LNCaP clone FGC (cell line): ENCODE measurements around the gene VPS54.

Experiments
- DNase-seq: peaks from one replicate; pipeline ENCODE4 v3.0.0-alpha.2; 2011; ENCODE audit warnings: low read depth
- H3K4me3 ChIP-seq: 2 replicates; pipeline ENCODE4 v1.5.1; 2011; ENCODE audit warnings: mild to moderate bottlenecking, low read depth, low read length, control low read depth
- TF ChIP-seq, protein P1 (sequence below): IDR thresholded peaks from 2 replicates; pipeline ENCODE4 v1.5.1; 2012; ENCODE audit warnings: mild to moderate bottlenecking; ENCODE audit not compliant: control insufficient read depth, insufficient read depth; ENCODE audit errors: extremely low read depth

Gene VPS54

DNA sequence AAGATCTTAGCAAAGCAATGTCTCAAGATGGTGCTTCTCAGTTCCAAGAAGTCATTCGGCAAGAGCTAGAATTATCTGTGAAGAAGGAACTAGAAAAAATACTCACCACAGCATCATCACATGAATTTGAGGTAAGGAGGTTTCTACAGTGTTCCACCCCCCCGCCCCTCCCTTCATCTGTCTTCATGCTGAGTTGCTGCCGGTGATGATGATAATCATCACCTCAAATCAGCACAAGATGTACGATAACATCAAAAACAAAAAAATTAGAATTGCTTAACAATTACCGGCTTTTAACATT, 163.0 kb downstream of the VPS54 start:
- H3K4me3 ChIP-seq = no peak overlapping the region
- TF ChIP-seq, protein P1, sequence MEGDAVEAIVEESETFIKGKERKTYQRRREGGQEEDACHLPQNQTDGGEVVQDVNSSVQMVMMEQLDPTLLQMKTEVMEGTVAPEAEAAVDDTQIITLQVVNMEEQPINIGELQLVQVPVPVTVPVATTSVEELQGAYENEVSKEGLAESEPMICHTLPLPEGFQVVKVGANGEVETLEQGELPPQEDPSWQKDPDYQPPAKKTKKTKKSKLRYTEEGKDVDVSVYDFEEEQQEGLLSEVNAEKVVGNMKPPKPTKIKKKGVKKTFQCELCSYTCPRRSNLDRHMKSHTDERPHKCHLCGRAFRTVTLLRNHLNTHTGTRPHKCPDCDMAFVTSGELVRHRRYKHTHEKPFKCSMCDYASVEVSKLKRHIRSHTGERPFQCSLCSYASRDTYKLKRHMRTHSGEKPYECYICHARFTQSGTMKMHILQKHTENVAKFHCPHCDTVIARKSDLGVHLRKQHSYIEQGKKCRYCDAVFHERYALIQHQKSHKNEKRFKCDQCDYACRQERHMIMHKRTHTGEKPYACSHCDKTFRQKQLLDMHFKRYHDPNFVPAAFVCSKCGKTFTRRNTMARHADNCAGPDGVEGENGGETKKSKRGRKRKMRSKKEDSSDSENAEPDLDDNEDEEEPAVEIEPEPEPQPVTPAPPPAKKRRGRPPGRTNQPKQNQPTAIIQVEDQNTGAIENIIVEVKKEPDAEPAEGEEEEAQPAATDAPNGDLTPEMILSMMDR = no peak
- DNase-seq = no peak

DNA sequence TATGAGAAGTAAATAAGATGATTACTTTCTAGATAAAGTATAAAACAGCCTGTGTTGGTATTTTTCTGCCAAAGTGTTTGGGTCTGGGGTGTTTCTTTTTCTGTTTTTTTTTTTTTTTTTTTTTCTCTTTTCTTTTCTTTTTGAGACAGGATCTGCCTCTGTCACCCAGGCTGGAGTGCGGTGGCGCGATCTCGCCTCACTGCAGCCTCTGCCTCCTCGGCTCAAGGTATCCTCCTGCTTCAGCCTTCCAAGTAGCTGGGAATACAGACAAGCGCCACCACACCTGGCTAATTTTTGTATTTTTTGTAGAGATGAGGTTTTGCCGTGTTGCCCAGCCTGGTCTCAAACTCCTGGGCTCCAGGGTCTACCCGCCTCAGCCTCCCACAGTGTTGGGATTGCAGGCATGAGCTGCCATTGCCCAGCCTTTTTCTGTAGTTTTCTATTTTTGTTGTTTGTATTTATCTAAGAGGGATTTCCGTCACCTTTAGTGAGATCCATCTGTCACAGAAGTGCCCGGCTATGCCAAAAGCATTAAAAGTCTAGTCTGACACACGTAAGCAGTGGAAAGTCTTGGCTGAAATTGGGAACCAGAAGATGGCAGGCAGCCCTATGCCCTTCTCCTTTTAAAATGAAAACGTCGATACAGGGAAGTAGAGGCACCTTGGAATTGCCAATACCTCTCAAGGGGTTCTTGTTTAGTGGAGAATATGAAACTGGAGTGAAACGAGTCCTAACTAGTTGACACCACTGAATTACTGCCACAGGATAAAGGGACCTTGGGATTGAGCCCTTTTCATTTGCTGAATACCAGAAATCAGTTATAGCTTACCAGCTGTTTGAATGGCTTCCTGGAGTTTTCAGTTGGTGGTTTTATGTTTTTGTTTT, 163.6 kb downstream of the VPS54 start:
- H3K4me3 ChIP-seq = no peak overlapping the region
- TF ChIP-seq, protein P1 = no peak

DNA sequence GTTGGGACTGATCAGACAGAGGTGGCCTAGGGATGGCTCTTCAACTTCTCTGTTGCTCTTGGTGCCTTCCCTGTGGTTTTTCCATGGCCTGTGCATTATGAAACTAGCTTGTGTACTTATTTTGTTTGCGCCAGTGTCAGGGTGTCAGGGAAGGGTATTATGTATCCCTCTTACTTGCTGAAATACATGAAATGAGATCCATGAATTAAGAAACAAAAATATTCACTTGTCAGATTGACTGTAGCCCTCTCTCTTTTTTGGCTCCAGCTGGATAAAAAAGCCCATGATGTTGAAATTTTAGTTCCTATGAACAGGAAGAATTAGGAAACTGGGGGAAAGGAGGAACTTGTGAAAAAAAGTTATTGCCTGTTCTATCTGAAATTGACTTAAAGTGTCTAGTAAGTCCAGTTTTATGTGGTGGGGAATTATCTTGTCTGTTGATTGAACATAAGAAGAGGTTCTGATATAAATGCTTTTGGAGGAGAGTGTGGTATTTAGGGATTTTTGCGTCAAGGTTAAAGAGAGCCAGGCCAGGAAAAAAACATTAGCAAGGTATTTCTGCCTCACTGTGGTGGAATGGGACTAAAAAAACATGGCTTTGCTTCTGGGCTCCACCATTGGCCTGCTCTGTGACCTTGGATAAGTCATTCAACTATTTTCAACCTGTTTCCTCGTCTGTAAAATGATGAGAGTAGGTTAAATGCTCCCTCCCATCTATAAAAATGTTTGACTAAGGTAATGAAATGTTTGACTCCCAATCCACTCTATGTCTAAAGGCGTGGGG, 165.5 kb downstream of the VPS54 start:
- DNase-seq = no peak
- no peak overlapping the region for H3K4me3 ChIP-seq
- TF ChIP-seq, protein P1 = no peak

More for the DNA sequence above, 163.6 kb downstream of the VPS54 start:
- DNase-seq = no peak

DNA sequence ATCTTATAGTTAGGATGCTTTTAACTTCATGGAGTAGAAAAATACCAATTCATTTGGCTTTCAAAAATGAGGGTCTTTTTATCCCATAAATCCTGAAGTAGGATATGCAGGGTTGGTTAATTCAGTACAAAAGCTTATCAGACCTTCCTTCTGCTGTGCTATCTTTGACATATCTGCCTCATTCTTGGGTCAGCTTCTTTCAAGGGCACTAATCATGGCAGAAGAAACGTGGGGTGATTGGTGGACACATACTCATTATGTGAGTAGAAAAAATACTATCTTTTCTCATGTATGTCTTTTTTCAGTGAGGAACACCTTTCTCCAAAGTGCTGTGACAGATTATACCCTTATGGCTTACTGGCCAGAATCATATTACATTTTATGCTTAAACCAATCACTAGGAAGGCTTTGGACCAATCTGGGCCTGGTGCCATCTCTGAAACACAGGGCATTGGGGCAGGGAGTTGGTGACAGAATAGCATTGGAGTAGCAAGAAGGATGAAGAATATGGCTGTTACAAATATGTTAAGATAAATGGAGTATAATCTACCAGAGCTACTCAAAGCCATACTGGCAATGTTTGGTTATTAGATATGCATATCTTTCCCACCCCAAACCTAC, 167.4 kb downstream of the VPS54 start:
- TF ChIP-seq, protein P1 = no peak
- H3K4me3 ChIP-seq = no peak overlapping the region
- no peak for DNase-seq

DNA sequence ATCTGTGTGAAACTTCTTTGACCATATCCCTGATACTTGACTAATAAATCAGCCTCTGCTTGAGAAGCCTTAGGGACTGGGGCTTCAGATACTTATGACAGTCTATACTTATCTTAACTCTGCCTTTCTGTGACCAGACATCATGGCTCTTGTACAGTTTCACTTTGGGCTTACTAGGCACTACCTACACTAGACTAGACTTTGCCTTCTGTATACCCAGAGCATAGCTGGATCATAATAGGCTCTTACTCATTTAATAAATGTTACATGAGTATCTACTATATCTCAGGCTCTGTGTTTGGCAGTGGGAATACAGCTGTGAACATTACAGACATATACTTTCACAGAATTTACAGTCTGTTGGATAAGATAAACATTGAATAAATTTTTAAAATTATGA, 168.6 kb downstream of the VPS54 start:
- TF ChIP-seq, protein P1 = no peak

DNA sequence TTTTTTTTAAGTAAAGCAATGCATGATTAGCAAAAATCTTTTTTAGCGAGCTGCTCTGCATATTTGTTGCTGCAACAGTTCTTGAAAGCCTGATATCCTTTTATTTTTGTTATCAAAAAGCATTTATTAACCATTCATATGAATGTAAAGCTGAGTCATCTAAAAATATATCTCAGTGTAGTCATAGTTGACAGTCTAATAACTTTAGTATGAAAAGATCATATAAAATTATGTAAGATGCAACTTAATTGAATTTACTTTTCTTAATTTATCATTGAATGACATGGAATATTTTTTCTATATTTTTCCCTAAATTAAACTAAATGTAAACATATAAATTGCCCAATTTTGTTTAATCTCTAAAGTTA, 169.0 kb downstream of the VPS54 start:
- DNase-seq = no peak
- no peak overlapping the region for H3K4me3 ChIP-seq
- TF ChIP-seq, protein P1 = no peak

More for the DNA sequence above, 168.6 kb downstream of the VPS54 start:
- H3K4me3 ChIP-seq = no peak overlapping the region
- no peak for DNase-seq
